Activated CD4-positive, alpha-beta T cell treated with anti-CD3 and anti-CD28 coated beads, Interleukin-2, amount 50 U/mL, for 4 hours (primary cell): Measurements from ENCODE around the gene SPATA31A6.
"Not testable (repeated sequence)": the region's sequence is repeated elsewhere in the genome, so short reads cannot be mapped to it uniquely, and the experiment has no call there.

Source experiments
- DNase-seq, 2 experiments: peaks; one replicate each; pipeline ENCODE4 v3.0.0-alpha.2; 2020

SPATA31A6 gene

GRCh38 chr9:42183359-42183758, at the start of gene SPATA31A6:
TSS of gene SPATA31A6 (plus strand) at chr9:42183659. CDS start at chr9:42183688, 29 bp downstream.
- not testable (repeated sequence) for DNase-seq

DNA sequence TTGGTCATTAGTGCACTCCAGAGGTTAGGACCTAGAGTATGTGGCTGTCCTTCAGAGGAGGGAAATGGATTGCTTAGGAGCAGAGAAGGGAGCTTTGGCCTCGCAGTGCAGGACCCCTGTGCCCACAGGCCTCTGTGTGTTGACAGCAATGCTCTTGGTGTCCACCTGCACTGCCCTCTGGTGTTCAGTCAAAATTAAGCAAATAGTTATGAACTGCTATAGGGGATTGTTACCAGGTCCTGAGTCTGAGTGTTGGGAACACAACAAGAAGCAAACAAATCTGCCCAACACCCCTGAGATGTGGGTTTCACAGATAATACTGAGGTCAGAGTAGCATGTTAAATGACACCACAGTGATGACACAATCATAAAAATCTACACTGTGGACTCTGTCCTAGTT, 23.2 kb upstream of the SPATA31A6 start:
- DNase-seq, result not testable (repeated sequence)

DNA sequence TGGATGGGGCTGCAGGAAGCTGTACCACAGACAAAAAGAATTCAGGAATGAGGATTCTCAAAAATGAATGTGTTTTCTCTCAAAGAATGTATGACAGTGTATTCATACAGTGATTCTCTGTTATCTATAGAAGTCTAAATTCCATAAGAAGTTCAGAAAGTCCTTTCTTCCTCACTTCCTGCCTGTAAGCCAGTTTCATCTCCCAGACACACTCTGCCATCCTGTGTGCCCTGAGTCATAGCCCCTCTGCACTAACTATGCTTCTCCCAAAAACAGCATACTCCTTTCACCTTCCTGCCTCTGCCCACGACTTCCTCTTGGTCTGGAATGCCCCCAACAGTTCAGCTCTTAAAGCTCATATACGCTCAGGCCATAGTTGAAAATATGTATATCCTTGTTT, 36.4 kb downstream of the SPATA31A6 start:
- not testable (repeated sequence) for DNase-seq

GRCh38 chr9:42223230-42223629, 39.8 kb downstream of the SPATA31A6 start:
- DNase-seq, result not testable (repeated sequence)

DNA sequence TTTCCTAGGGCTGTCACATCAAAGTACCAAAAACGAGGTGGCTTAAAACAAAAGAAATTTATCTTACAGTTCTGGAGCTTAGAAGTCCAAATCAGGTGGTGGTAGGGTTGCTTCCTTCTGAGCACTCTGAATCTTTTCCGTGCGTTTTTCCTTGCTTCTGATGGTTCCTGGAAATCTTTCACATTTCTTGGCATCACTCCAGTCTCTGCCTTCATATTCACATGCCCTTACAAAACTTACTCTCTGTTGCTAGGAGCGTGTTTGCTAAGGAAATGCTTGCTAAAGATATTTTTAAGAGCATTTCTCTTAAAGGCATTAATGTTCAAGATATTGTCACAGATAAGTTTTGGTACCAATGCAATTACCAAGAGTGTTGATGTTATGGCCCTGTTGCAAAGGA, 49.6 kb downstream of the SPATA31A6 start:
- not testable (repeated sequence) for DNase-seq

- not testable (repeated sequence) for DNase-seq
These were observed 51.2 kb downstream of the SPATA31A6 start for GRCh38 chr9:42234610-42235009.

GRCh38 chr9:42235352-42235991, 52.0 kb downstream of the SPATA31A6 start:
- not testable (repeated sequence) for DNase-seq

DNA sequence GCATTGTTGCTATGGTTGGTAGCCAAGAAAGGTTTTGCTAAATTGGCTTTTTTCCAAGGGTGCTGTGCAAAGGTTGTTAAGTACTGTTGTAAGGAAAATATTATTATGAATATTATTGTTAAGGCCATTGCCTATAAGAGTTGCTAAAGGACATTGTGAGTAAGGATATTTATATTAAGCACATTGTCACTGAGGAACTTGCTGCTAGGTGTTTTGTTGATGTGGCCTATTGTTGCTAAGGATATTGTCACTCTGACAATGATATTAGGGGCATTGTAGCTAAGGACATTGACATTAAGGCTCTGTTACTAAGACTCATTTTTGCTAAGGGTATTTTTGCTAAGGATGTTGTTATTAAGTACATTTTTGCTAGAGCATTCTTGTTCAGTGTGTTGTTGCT, 52.6 kb downstream of the SPATA31A6 start:
- DNase-seq, result not testable (repeated sequence)

DNA sequence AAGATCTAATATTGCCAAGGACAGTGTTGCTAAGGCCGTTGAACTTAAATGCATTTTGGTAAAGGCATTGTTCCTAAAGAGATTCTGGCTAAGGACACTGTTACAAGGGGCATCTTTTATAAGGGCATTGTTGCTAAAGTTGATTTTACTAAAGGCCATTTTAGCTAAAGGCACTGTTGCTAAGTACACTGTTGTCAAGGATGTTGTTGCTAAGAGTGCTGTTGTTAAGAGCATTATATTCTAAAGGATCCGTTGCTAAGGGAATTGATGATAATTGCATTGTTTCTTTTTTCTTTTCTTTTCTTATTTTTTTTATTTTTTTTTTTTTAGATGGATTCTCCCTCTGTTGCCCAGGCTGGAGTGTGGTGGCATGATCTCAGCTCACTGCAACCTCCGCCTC, 53.9 kb downstream of the SPATA31A6 start:
- DNase-seq, result not testable (repeated sequence)

DNA sequence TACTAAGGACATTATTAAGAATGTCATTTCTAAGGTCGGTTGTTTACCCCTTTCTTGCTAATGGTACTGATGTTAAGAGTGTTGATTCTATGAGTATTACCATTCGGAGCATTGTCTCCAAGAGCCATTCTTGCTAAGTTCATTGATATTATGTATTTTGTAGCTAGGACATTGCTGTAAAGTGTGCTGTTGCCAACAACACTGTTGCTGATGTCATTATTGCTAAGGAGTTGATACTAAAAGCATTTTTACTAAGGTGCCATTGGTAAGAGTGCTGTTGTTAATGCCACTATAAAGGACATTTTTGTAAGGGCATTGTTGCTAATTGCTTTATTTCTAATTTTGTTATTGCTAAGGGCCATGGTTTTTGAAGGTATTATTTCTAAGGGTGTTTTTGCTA, 55.4 kb downstream of the SPATA31A6 start:
- DNase-seq, result not testable (repeated sequence)
